ENCODE data around the gene KRTAP4-1. TPM values are rescaled to one million over a fixed set of nuclear protein-coding genes. Genes with fewer than 3 reads are reported as not detected.
A peak's percentile ranks its signal among the peaks of the same experiment; 100 is the strongest.
"Not testable (repeated sequence)": the region's sequence is repeated elsewhere in the genome, so short reads cannot be mapped to it uniquely, and the experiment has no call there.

The KRTAP4-1 gene
- total RNA-seq, 1 experiment from 2014 or later = not detected

DNA sequence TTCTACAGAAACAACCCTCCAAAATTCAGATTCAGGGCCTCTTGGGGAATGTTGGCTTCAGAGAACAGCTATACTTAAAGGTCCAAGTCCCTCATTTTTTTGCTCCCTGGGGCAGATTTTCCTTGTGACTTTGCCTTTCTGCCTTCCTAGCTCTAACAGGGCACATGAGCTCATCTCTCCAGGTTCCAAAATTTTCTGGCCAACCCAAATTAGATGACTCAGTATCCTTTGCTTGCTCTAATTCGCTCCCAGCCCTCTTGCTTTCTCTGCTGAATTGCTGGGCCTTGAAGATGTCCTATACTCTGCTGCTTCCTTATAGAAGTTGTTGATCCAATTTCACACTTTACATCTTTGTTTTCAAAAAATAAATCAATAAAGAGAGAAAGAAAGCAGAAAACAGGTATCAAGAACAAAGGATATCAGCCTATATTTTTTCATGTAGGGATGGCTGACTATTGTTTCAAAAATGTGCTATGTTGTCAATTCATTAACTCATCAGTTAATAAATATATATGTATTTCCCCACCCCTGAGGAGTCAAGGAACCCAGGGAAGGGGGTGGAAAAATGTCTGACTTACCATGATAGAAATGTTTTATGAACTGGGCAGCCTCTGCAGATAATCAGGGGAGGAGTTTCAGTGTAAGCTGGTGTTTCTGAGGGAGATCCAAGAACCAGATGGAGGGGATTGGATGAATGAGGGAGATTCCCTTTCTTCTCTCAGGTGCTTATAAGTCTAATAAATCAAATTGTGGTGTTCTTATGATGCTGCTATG lies 5.7 kb downstream of the KRTAP4-1 start:
- DNase-seq = peak; percentile 75
- no peaks in the 10 kb centered on the region for H3K27me3 ChIP-seq
- H3K9me3 ChIP-seq = no peaks in the 10 kb centered on the region; the same call in 1 of the 2 replicates
- no peaks in the 10 kb centered on the region for H3K36me3 ChIP-seq
- no peak overlapping the region for H3K4me3 ChIP-seq

DNA sequence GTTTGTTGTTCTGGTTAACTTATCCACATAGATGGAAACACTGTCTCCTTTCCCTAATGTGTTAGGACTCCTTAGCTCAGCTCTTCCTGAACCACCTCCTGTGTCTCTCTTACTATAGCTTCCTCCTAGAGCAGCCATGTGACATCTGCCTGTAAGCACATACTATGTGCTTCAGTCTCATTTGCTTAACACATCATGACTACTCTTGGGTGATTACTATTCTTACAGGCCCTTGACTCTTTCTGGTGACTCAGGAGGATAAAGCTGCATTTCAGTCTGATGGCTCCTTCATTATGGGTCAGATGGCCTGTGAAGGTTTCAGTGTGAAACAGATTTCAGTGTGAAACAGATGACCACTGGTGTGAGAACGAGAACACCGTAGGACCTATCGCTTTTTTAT lies 6.4 kb downstream of the KRTAP4-1 start:
- Histone ChIP-seq H3K4me3 (no peak overlapping the region), H3K36me3 (no peaks in the 10 kb centered on the region), H3K9me3 (no peaks in the 10 kb centered on the region; the same call in 1 of the 2 replicates), H3K27me3 (no peaks in the 10 kb centered on the region)
- peak; percentile 40 for DNase-seq

DNA sequence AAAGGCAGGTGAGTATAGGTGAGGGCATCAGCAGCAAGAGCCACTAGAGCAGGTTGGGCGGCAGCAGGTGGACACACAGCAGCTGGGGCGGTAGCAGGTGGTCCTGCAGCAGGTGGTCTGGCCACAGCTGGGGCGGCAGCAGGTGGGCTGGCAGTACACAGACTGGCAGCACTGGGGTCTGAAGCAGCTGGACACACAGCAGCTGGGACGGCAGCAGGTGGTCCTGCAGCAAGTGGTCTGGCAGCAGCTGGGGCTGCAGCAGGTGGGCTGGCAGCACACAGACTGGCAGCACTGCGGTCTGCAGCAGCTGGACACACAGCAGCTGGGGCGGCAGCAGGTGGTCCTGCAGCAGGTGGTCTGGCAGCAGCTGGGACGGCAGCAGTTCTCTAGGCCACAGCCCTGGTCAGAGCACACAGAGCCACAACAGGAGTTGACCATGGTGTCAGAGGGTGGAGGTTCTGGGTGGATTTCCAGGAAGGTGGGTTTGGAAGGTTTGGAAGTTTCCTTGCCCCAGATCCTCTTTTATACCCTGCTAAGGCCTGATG lies 6.9 kb downstream of the KRTAP4-1 start, which contains the start of gene KRTAP4-2:
KRTAP4-2 (minus strand) TSS at position 495 of the 545 bp plus-strand sequence; CDS start at position 438, 57 bp downstream.
- Histone ChIP-seq H3K36me3 (no peaks in the 10 kb centered on the region), H3K4me3 (no peak within 1 kb of the TSS), H3K9me3 (no peaks in the 10 kb centered on the region; the same call in 1 of the 2 replicates), H3K27me3 (no peaks in the 10 kb centered on the region)
- no peak for DNase-seq

DNA sequence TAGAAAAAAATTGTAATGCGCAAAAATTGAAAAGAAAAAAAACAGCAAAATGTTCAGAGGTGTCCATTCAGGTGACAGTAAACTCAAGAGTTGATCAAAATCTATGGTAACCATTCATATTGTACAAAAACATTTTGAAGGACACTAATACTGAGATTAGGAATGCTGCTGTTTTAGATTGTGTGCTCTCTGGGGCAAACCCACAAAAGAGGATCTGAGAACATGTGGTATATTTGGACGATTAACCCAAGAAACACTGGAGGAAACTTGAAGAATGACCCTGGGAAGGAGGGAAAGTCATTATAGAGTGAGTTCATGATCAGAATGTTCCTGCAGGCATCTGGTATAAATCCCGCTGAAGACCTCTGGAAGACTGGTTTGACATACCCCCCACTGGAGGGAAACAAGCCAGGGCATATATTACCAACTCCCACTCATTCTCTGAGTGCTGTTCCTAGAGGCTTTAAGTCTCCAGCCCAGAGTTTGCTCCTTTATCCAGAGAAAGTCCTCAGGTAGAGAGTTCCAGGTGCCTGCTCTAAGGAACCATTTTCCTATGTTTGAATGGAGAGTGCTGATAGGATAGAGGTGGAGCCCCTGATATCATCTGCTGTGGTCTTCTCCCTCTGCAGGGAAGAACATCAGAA lies 7.8 kb downstream of the KRTAP4-1 start:
- H3K36me3 ChIP-seq = no peaks in the 10 kb centered on the region
- DNase-seq = no peak
- H3K4me3 ChIP-seq = no peak overlapping the region
- H3K9me3 ChIP-seq = no peaks in the 10 kb centered on the region; the same call in 1 of the 2 replicates
- H3K27me3 ChIP-seq = no peaks in the 10 kb centered on the region

DNA sequence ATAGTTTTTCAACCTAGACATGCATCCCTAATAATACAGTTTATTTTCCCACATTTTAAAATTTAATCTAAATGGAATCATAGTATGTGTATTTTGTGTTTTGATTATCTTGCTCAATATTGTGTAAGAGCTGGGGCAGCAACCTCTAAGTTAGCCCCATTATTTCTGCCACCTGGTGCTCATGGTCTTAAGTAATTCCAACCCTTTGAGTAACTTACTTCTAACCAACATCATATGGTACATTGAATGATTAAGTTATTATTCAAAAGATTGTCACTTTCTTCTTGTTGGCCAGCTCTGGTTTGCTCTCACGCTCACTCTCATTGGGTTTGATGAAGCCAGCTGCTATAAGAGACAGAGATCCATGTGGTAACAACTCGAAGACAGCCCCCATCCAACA lies 12.8 kb downstream of the KRTAP4-1 start:
- Histone ChIP-seq H3K9me3 (no peaks in the 10 kb centered on the region; the same call in 1 of the 2 replicates), H3K4me3 (no peak overlapping the region), H3K36me3 (no peaks in the 10 kb centered on the region), H3K27me3 (no peaks in the 10 kb centered on the region)
- DNase-seq = no peak

- H3K27me3 ChIP-seq = no peaks in the 10 kb centered on the region
- no peak for DNase-seq
- no peaks in the 10 kb centered on the region for H3K36me3 ChIP-seq
- H3K4me3 ChIP-seq = no peak within 1 kb of the TSS
- H3K9me3 ChIP-seq = no peaks in the 10 kb centered on the region
Observed at GRCh38 chr17:41168121-41168520, 16.6 kb downstream of the KRTAP4-1 start, which contains the start of gene KRTAP4-3. KRTAP4-3 (minus strand) TSS chr17:41168221; CDS start chr17:41168172, 49 bp downstream.

DNA sequence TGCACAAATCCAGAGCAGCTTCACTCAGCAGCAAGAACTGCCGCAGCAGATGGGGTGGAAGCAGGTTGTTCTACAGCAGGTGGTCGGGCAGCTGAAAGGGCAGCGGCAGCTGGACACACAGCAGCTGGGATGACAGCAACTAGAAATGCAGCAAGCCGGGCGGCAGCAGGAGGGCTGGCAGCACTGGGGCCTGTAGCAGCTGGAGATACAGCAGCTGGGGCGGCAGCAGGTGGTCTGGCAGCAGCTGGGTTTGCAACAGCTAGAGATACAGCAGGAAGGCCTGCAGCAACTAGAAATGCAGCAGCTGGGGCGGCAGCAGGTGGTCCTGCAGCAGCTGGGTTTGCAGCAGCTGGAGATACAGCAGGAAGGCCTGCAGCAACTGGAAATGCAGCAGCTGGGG lies 17.1 kb downstream of the KRTAP4-1 start:
- Histone ChIP-seq H3K36me3 (no peaks in the 10 kb centered on the region), H3K27me3 (no peaks in the 10 kb centered on the region), H3K9me3 (no peaks in the 10 kb centered on the region), H3K4me3 (no peak overlapping the region)
- DNase-seq = no peak

DNA sequence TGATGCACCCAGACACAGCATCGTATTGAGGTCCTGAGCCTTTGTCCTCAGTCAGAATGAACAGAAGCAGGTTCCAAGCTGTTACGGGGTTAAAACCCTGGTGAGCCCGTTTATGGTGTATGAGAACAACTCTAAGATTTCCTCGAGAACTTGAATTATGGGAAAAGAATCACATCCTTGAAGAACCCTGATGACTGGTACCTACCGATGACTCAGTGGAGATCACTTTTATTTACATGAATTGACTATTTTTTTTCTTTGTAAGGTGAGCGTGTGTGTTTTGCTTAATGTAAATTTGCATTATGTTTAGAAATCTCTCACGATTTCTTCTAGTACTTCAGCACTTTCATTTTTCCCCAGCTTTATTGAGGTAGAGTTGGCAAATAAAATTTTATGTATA lies 20.9 kb downstream of the KRTAP4-1 start:
- Histone ChIP-seq H3K36me3 (no peaks in the 10 kb centered on the region), H3K4me3 (no peak overlapping the region), H3K9me3 (no peaks in the 10 kb centered on the region), H3K27me3 (no peaks in the 10 kb centered on the region)
- no peak for DNase-seq

DNA sequence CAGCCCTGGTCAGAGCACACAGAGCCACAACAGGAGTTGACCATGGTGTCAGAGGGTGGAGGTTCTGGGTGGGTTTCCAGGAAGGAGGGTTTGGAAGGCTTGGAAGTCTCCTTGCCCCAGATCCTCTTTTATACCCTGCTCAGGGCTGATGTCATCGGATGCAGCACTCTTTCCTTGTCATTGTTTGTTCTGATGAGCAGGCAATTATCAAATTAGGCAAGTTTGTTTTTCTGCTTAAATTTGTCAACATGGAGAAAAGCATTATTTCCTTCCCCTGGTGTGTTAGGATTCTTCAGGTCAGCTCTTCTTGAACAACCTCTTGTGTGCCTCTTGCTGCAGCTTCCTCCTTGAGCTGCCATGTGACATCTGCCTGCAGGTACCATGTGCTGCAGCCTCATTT lies 24.1 kb downstream of the KRTAP4-1 start, which contains the start of gene KRTAP4-4:
KRTAP4-4 (minus strand) TSS at position 101 of the 400 bp plus-strand sequence; CDS start at position 44, 57 bp downstream.
- H3K27me3 ChIP-seq = no peaks in the 10 kb centered on the region
- peaks cover 3% of the 10 kb centered on the region for H3K9me3 ChIP-seq
- H3K4me3 ChIP-seq = no peak within 1 kb of the TSS
- no peaks in the 10 kb centered on the region for H3K36me3 ChIP-seq
- no peak for DNase-seq

DNA sequence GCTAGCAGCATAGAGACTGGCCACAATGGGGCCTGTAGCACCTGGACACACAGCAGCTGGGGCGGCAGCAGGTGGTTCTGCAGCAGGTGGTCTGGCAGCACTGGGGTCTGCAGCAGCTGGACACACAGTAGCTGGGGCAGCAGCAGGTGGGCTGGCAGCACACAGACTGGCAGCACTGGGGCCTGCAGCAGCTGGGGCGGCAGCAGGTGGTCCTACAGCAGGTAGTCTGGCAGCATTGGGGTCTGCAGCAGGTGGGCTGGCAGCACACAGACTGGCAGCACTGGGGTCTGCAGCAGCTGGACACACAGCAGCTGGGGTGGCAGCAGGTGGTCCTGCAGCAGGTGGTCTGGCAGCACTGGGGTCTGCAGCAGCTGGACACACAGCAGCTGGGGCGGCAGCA lies 24.5 kb downstream of the KRTAP4-1 start:
- H3K9me3 ChIP-seq, H3K36me3 ChIP-seq, DNase-seq: not testable (repeated sequence)

DNA sequence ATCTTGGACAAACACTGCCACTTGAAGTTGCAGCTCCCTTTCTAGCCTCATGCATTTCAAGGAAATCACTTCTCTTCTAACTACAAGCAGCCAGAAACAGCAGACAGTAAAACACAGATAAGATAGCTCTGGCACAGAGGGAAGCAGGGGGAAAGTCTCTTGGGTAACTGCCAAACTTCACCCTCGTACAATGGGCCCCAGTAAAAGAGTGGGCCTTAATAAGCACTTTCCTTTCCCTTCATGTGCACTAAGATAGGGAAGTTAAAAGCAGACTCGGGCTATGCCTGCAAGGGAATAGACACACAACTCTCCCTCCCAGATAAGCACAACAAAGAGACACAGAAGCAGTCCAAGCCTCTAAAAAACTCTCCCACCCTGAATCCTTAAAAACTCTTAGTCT lies 30.9 kb downstream of the KRTAP4-1 start:
- Histone ChIP-seq H3K27me3 (no peaks in the 10 kb centered on the region), H3K36me3 (no peaks in the 10 kb centered on the region), H3K9me3 (peaks cover 3% of the 10 kb centered on the region), H3K4me3 (no peak overlapping the region)
- DNase-seq = no peak

More for the DNA sequence above, 24.5 kb downstream of the KRTAP4-1 start:
- H3K4me3 ChIP-seq, H3K27me3 ChIP-seq: not testable (repeated sequence)

DNA sequence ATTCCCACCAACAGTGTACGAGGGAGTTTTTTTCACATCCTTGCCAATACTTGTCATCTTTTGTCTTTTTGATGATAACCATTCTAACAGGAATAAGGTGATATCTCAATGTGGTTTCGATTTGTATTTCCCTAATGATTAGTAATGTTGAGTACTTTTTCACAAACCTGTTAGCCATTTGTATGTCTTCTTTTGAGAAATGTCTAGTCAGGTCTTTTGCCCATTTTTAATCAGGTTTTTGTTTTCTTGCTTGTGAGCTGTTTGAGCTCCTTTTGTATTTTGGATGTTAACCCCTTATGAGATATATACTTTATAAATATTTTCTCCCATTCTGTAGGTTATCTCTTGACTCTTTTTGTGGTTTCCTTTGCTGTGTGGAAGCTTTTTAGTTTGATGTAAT lies 33.2 kb downstream of the KRTAP4-1 start:
- Histone ChIP-seq H3K27me3 (no peaks in the 10 kb centered on the region), H3K9me3 (peaks cover 2% of the 10 kb centered on the region; the same call in 1 of the 2 replicates), H3K4me3 (no peak overlapping the region), H3K36me3 (no peaks in the 10 kb centered on the region)
- no peak for DNase-seq

- Histone ChIP-seq H3K27me3 (no peaks in the 10 kb centered on the region), H3K9me3 (no peaks in the 10 kb centered on the region), H3K36me3 (no peaks in the 10 kb centered on the region), H3K4me3 (no peak overlapping the region)
- DNase-seq = no peak
Observed at GRCh38 chr17:41150026-41150425, 34.7 kb downstream of the KRTAP4-1 start.

GRCh38 chr17:41149652-41149985 lies 35.1 kb downstream of the KRTAP4-1 start, which contains the start of gene KRTAP4-5:
KRTAP4-5 (minus strand) TSS chr17:41149825; CDS start chr17:41149767, 58 bp downstream.
- Histone ChIP-seq H3K4me3 (no peak within 1 kb of the TSS), H3K27me3 (no peaks in the 10 kb centered on the region), H3K36me3 (no peaks in the 10 kb centered on the region), H3K9me3 (no peaks in the 10 kb centered on the region; the same call in 1 of the 2 replicates)
- no peak for DNase-seq

GRCh38 chr17:41148971-41149651 lies 35.6 kb downstream of the KRTAP4-1 start:
- H3K9me3 ChIP-seq, H3K36me3 ChIP-seq, H3K27me3 ChIP-seq, DNase-seq, H3K4me3 ChIP-seq: not testable (repeated sequence)

GRCh38 chr17:41147531-41148204 lies 37.0 kb downstream of the KRTAP4-1 start:
- DNase-seq = no peak
- Histone ChIP-seq H3K4me3 (no peak overlapping the region), H3K36me3 (no peaks in the 10 kb centered on the region), H3K27me3 (no peaks in the 10 kb centered on the region), H3K9me3 (peaks cover 15% of the 10 kb centered on the region)

Measured in MG63 (cell line).